Panc1 (cell line): ENCODE results near the gene PF4V1.

ENCODE experiments used
- CTCF ChIP-seq: fragments of 450-650 bp; IDR thresholded peaks from 2 replicates; pipeline ENCODE4 v1.5.1; 2017; ENCODE audit warnings: mild to moderate bottlenecking
- POLR2AphosphoS5 ChIP-seq: IDR thresholded peaks from 2 replicates; pipeline ENCODE4 v1.6.1; 2012; ENCODE audit warnings: mild to moderate bottlenecking, low read depth, low read length, moderate library complexity

DNA sequence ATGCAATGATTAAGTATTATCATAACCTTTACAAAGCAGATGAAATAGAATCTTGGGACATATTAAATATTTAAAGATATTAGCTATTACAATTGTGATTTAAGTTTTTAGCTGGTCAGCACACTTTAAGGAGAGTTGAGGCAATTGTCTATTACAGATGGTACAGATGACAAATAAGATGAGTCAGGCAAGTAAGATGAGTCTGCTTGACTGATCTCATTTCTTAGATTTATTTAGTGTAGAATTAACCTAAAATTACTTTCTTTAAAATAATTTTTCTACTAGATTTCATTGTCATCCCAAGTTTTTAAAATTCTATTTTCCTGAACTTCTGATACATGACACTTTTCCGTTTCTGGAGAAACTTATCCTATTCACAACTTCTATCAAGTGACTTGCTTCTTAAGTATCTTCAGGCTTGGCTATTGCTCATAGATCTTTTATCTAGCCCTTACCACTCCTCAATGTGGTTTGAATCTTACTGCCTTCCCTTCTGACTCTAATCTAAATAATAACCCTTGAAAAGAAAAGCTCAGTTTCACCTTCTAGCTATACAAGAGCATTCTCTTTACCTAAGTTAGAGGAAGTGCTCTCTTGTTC is 49.0 kb downstream of the PF4V1 start:
- TF ChIP-seq CTCF (no peak), POLR2AphosphoS5 (no peak)
